IMR-90 (cell line): ENCODE results near the gene DHCR7. TPM values are rescaled to one million over a fixed set of nuclear protein-coding genes. Genes with fewer than 3 reads are reported as not detected.

Experiments used
- ATAC-seq: fragments of 200-7000 bp; cut with Tn5 transposase; 2 replicates; pipeline ENCODE4 v1.9.1; 2020; ENCODE audit warnings: low read depth, mild to moderate bottlenecking, moderate library complexity
- BruUV-seq: library from RNA; stranded (reverse); fragments of 400-500 nt; replicated peaks from 2 replicates; lab custom pipeline; 2021; lab: Mats Ljungman, UMichigan
- CTCF ChIA-PET: fragments of 300-600 bp; formaldehyde crosslinking; extraction: SDS; loops from one replicate; lab custom pipeline; 2021; ENCODE audit warnings: antibody characterized with exemption; lab: Yijun Ruan, JAX
- POLR2A ChIA-PET: fragments of 300-600 bp; sonication (Branson Sonifier 250); formaldehyde crosslinking; loops from one replicate; lab custom pipeline; 2022; ENCODE audit warnings: antibody characterized with exemption; ENCODE audit not compliant: unreplicated experiment; lab: Charles Lee
- DNase-seq: peaks from one replicate; pipeline ENCODE4 v3.0.0; 2013
- H2AFZ ChIP-seq: replicated peaks from 2 replicates; pipeline ENCODE3; 2013; ENCODE audit warnings: low read length, mild to moderate bottlenecking; ENCODE audit not compliant: poor library complexity
- H2AK5ac ChIP-seq: 2 replicates; pipeline ENCODE4 v1.6.1; 2013; ENCODE audit warnings: low read depth, low read length, inconsistent platforms
- H2AK9ac ChIP-seq: replicated peaks from 2 replicates; pipeline ENCODE3; 2013; ENCODE audit warnings: mild to moderate bottlenecking, low read depth, low read length, moderate library complexity; ENCODE audit not compliant: poor library complexity
- H2BK120ac ChIP-seq: 2 replicates; pipeline ENCODE4 v1.6.1; 2013; ENCODE audit warnings: low read depth, low read length, inconsistent platforms
- H2BK15ac ChIP-seq: 3 replicates; pipeline ENCODE4 v1.6.1; 2013; ENCODE audit warnings: low read depth, low read length, inconsistent platforms
- H2BK20ac ChIP-seq: 2 replicates; pipeline ENCODE4 v1.6.1; 2013; ENCODE audit warnings: low read depth, mild to moderate bottlenecking, inconsistent platforms, low read length, moderate library complexity
- H2BK5ac ChIP-seq: 2 replicates; pipeline ENCODE4 v1.6.1; 2013; ENCODE audit warnings: mild to moderate bottlenecking, low read depth, low read length, inconsistent platforms; ENCODE audit not compliant: poor library complexity, severe bottlenecking
- H3K14ac ChIP-seq: replicated peaks from 2 replicates; pipeline ENCODE4 v1.6.1; 2013; ENCODE audit warnings: low read depth, low read length, inconsistent platforms
- H3K18ac ChIP-seq: 2 replicates; pipeline ENCODE4 v1.6.1; 2013; ENCODE audit warnings: low read depth, low read length, control low read depth
- H3K23ac ChIP-seq: 2 replicates; pipeline ENCODE4 v1.6.1; 2013; ENCODE audit warnings: low read depth, low read length, inconsistent platforms
- H3K27ac ChIP-seq: 2 replicates; pipeline ENCODE4 v1.5.1; 2013; ENCODE audit warnings: mild to moderate bottlenecking, control low read depth, low read length; ENCODE audit not compliant: insufficient read depth
- H3K27me3 ChIP-seq: 2 replicates; pipeline ENCODE4 v1.6.1; 2013; ENCODE audit warnings: low read length; ENCODE audit not compliant: control insufficient read depth, insufficient read depth
- H3K36me3 ChIP-seq: 2 replicates; pipeline ENCODE4 v1.6.1; 2013; ENCODE audit warnings: low read length, mixed read lengths; ENCODE audit not compliant: control insufficient read depth, insufficient read depth
- H3K4ac ChIP-seq: 2 replicates; pipeline ENCODE4 v1.6.1; 2013; ENCODE audit warnings: low read depth, low read length, inconsistent platforms
- H3K4me1 ChIP-seq: 2 replicates; pipeline ENCODE4 v1.6.1; 2013; ENCODE audit warnings: low read length, mixed read lengths; ENCODE audit not compliant: control insufficient read depth, insufficient read depth
- H3K4me2 ChIP-seq: 2 replicates; pipeline ENCODE4 v1.6.1; 2013; ENCODE audit warnings: low read depth, mild to moderate bottlenecking, control low read depth, low read length, moderate library complexity
- H3K4me3 ChIP-seq: 2 replicates; pipeline ENCODE4 v1.5.1; 2013; ENCODE audit warnings: low read depth, mild to moderate bottlenecking, control low read depth, low read length, moderate library complexity; ENCODE audit not compliant: insufficient read depth
- H3K56ac ChIP-seq: 2 replicates; pipeline ENCODE4 v1.6.1; 2013; ENCODE audit warnings: low read length, inconsistent platforms; ENCODE audit not compliant: insufficient read depth; ENCODE audit errors: extremely low read depth
- H3K79me1 ChIP-seq, 2 experiments: 2 replicates each; pipeline ENCODE4 v1.6.1; 2013; ENCODE audit warnings: low read length in 2 of 2, inconsistent platforms in 1 of 2, low read depth in 1 of 2
- H3K9ac ChIP-seq: 2 replicates; pipeline ENCODE4 v1.6.1; 2013; ENCODE audit warnings: low read depth, low read length, control low read depth
- H3K9me1 ChIP-seq: 2 replicates; pipeline ENCODE4 v1.6.1; 2013; ENCODE audit warnings: low read length, inconsistent platforms; ENCODE audit not compliant: insufficient read depth
- H3K9me3 ChIP-seq: 2 replicates; pipeline ENCODE4 v1.6.1; 2013; ENCODE audit warnings: low read length; ENCODE audit not compliant: control insufficient read depth, insufficient read depth
- H4K20me1 ChIP-seq: 2 replicates; pipeline ENCODE4 v1.6.1; 2013; ENCODE audit warnings: low read length, inconsistent platforms; ENCODE audit not compliant: insufficient read depth
- H4K5ac ChIP-seq: 2 replicates; pipeline ENCODE4 v1.6.1; 2013; ENCODE audit warnings: mild to moderate bottlenecking, low read depth, low read length, control low read depth
- H4K8ac ChIP-seq, 2 experiments: 2 replicates each; pipeline ENCODE4 v1.6.1; 2013; ENCODE audit warnings: low read depth in 2 of 2, low read length in 2 of 2, control low read depth in 1 of 2, inconsistent platforms in 1 of 2
- H4K91ac ChIP-seq: 2 replicates; pipeline ENCODE4 v1.6.1; 2013; ENCODE audit warnings: low read depth, low read length, inconsistent platforms; ENCODE audit not compliant: insufficient read depth
- CEBPB ChIP-seq: IDR thresholded peaks from 2 replicates; pipeline ENCODE4 v1.6.1; 2012; ENCODE audit warnings: low read depth, low read length, improper control_type of control experiment
- MAZ ChIP-seq: IDR thresholded peaks from 2 replicates; pipeline ENCODE4 v1.6.1; 2012; ENCODE audit warnings: low read depth, mild to moderate bottlenecking, low read length, improper control_type of control experiment, moderate library complexity, borderline replicate concordance
- MXI1 ChIP-seq: IDR thresholded peaks from 2 replicates; pipeline ENCODE4 v1.6.1; 2012; ENCODE audit warnings: low read depth, mild to moderate bottlenecking, low read length, moderate library complexity, borderline replicate concordance
- NFE2L2 ChIP-seq: fragments of 150-350 bp; IDR thresholded peaks from 2 replicates; pipeline ENCODE4 v1.6.1; 2016; ENCODE audit warnings: low read depth, mild to moderate bottlenecking, low read length
- RAD21 ChIP-seq: IDR thresholded peaks from 2 replicates; pipeline ENCODE4 v1.6.1; 2012; ENCODE audit warnings: low read length, improper control_type of control experiment
- RCOR1 ChIP-seq: IDR thresholded peaks from 2 replicates; pipeline ENCODE4 v1.6.1; 2012; ENCODE audit warnings: mild to moderate bottlenecking, low read length, improper control_type of control experiment; ENCODE audit not compliant: insufficient replicate concordance
- RFX5 ChIP-seq: IDR thresholded peaks from 2 replicates; pipeline ENCODE4 v1.8.0; 2012; ENCODE audit warnings: low read depth, mild to moderate bottlenecking, low read length, moderate library complexity
- SMC3 ChIP-seq: fragments of 150-350 bp; IDR thresholded peaks from 2 replicates; pipeline ENCODE4 v1.6.1; 2016; ENCODE audit warnings: low read depth, mild to moderate bottlenecking, antibody characterized with exemption, low read length, moderate library complexity
- USF2 ChIP-seq: fragments of 150-350 bp; IDR thresholded peaks from 2 replicates; pipeline ENCODE4 v1.6.1; 2017; ENCODE audit warnings: mild to moderate bottlenecking, antibody characterized with exemption, low read length, low read depth
- WGBS, 2 experiments: methylation state at CpG; one replicate each; pipeline versions ENCODE4 v1.1.5 to v1.1.7; 2013; ENCODE audit warnings: missing lambda C conversion rate in 2 of 2; ENCODE audit not compliant: insufficient read length in 1 of 2; ENCODE audit errors: extremely low coverage in 2 of 2; 5-methylcytosine and 5-hydroxymethylcytosine counted together
- dilution Hi-C: fragments of 300-500 bp; cut with HindIII; formaldehyde crosslinking; loops from one replicate; pipeline ENCODE4 v1.14.3; 2018; ENCODE audit warnings: low sequenced_read_pairs; ENCODE audit not compliant: unreplicated experiment
- in situ Hi-C: fragments of 300-500 bp; cut with MboI; formaldehyde crosslinking; loops from 3 replicates; pipeline ENCODE4 v1.14.3; 2019; ENCODE audit warnings: low sequenced_read_pairs, inconsistent platforms, mixed read lengths
- intact Hi-C: fragments of 100-400 bp; cut with micrococcal nuclease; formaldehyde crosslinking; loops from 2 replicates; pipeline ENCODE4 v1.10.0; 2022
- polyA plus RNA-seq, 3 experiments: library from polyadenylated mRNA; depleted of rRNA; stranded (reverse); fragments of >200 nt; gene quantifications; 2 replicates each; pipeline ENCODE4 v1.2.3, GENCODE V29; 2012; ENCODE audit warnings: low replicate concordance in 1 of 3
- total RNA-seq: library from RNA; depleted of rRNA; stranded (reverse); fragments of >200 nt; gene quantifications from 2 replicates; pipeline ENCODE4 v1.2.3, GENCODE V29; 2012

DHCR7 gene
- total and polyA plus RNA-seq, 2 of the 4 experiments (the other 2 are of a cell fraction): 22.0 to 43.3 TPM

- Histone ChIP-seq H3K18ac (no peak overlapping the region), H4K8ac (no peak overlapping the region), H4K20me1 (0 out of 2 replicates have a peak, but pooled peaks cover under 1% of the 10 kb centered on the region), H2BK120ac (no peak overlapping the region), H3K9ac (no peak overlapping the region), H3K79me1 (peaks cover 15 to 20% of the 10 kb centered on the region in 2 experiments), H3K23ac (no peak overlapping the region), H2AK9ac (no peak overlapping the region), H2BK20ac (no peak overlapping the region), H3K9me3 (no peaks in the 10 kb centered on the region), H2BK5ac (no peak overlapping the region), H3K4me3 (no peak overlapping the region), H3K27me3 (no peaks in the 10 kb centered on the region), H4K91ac (no peak overlapping the region), H3K4me1 (no peaks in the 10 kb centered on the region), H3K36me3 (peaks cover 62% of the 10 kb centered on the region), H3K4me2 (no peak overlapping the region), H4K5ac (no peak overlapping the region), H3K14ac (no peak overlapping the region), H2AFZ (no peak overlapping the region), H2BK15ac (no peak overlapping the region), H3K56ac (no peak overlapping the region), H3K27ac (no peak overlapping the region), H3K4ac (no peak overlapping the region), H2AK5ac (no peak overlapping the region), H3K9me1 (no peaks in the 10 kb centered on the region)
- TF ChIP-seq RAD21: no peak
- no peak for TF ChIP-seq RFX5
- TF ChIP-seq MAZ: no peak
- no peak for TF ChIP-seq USF2
- no peak for TF ChIP-seq NFE2L2
- TF ChIP-seq SMC3: no peak
- no peak for TF ChIP-seq CEBPB
- no peak for TF ChIP-seq RCOR1
- TF ChIP-seq MXI1: no peak
- dilution Hi-C loops: no loop called here
- no CpG with 5 or more reads among the region's 11 CpGs for WGBS, 2 experiments
- intact Hi-C loops: no loop called here
- in situ Hi-C loops: no loop called here
- ChIA-PET POLR2A (no interaction called here), CTCF (no interaction called here)
- BruUV-seq: no TSS peak
- ATAC-seq (no peak), DNase-seq (no peak)
Measured at GRCh38 chr11:71459767-71460320, 11.7 kb upstream of the DHCR7 start.
